Measurements from ENCODE around the gene AGAP1. TPM values are rescaled to one million over a fixed set of nuclear protein-coding genes. Genes with fewer than 3 reads are reported as not detected.

Gene AGAP1
- total RNA-seq, 2 experiments from 2014 or later, result not detected

GRCh38 chr2:235752846-235753245 lies 259.0 kb downstream of the AGAP1 start:
- TF ChIP-seq CTCF (conservative IDR thresholded peaks at IDR 0.05; ENCODE audit: low read length) (no peak), EZH2phosphoT487 (IDR thresholded peaks at IDR 0.05; ENCODE audit: borderline replicate concordance, low read depth, low read length) (no peak)
- H3K36me3 ChIP-seq (ENCODE audit: insufficient read depth, low read length), result no peaks in the 10 kb centered on the region
- ChIA-PET CTCF (ENCODE audit: unreplicated experiment) (no interaction called here), POLR2A (no interaction called here)
- H3K9me3 ChIP-seq (ENCODE audit: low read length), result no peaks in the 10 kb centered on the region
- BruUV-seq (replicated peaks), result no TSS peak
- no peaks in the 10 kb centered on the region for H3K79me2 ChIP-seq (ENCODE audit: insufficient read depth, low read depth, low read length)
- no peak overlapping the region for H3K27ac ChIP-seq (ENCODE audit: low read depth, low read length, poor library complexity, severe bottlenecking)
- H3K4me1 ChIP-seq (ENCODE audit: insufficient read depth, low read length, poor library complexity, severe bottlenecking), result no peaks in the 10 kb centered on the region
- H4K20me1 ChIP-seq (ENCODE audit: insufficient read depth, low read length), result no peaks in the 10 kb centered on the region
- no peak overlapping the region for H2AFZ ChIP-seq (ENCODE audit: low read length)
- no peak for DNase-seq (ENCODE audit: low spot score)
- intact Hi-C loops (cut with micrococcal nuclease; ENCODE audit: unreplicated experiment), result no loop called here
- H3K9me2 ChIP-seq (ENCODE audit: insufficient read depth, low read length), result no peaks in the 10 kb centered on the region
- no peak overlapping the region for H3K4me3 ChIP-seq (ENCODE audit: low read depth, low read length, poor library complexity, severe bottlenecking)
- no peak overlapping the region for H3K4me2 ChIP-seq (ENCODE audit: low read length)

GRCh38 chr2:235754357-235755207 lies 260.7 kb downstream of the AGAP1 start:
- no peaks in the 10 kb centered on the region for H4K20me1 ChIP-seq (ENCODE audit: insufficient read depth, low read length)
- CTCF ChIA-PET (ENCODE audit: unreplicated experiment), result no interaction called here
- H2AFZ ChIP-seq (ENCODE audit: low read length), result no peak overlapping the region
- BruUV-seq (replicated peaks), result no TSS peak
- DNase-seq (ENCODE audit: low spot score), result no peak
- POLR2A ChIA-PET, result no interaction called here
- H3K27ac ChIP-seq (ENCODE audit: low read depth, low read length, poor library complexity, severe bottlenecking), result no peak overlapping the region
- TF ChIP-seq EZH2phosphoT487 (IDR thresholded peaks at IDR 0.05; ENCODE audit: borderline replicate concordance, low read depth, low read length), result no peak
- TF ChIP-seq CTCF (conservative IDR thresholded peaks at IDR 0.05; ENCODE audit: low read length), result no peak
- no peaks in the 10 kb centered on the region for H3K9me2 ChIP-seq (ENCODE audit: insufficient read depth, low read length)
- no peak overlapping the region for H3K4me3 ChIP-seq (ENCODE audit: low read depth, low read length, poor library complexity, severe bottlenecking)
- no peaks in the 10 kb centered on the region for H3K79me2 ChIP-seq (ENCODE audit: insufficient read depth, low read depth, low read length)
- intact Hi-C loops (cut with micrococcal nuclease; ENCODE audit: unreplicated experiment), result no loop called here
- H3K36me3 ChIP-seq (ENCODE audit: insufficient read depth, low read length), result no peaks in the 10 kb centered on the region
- no peaks in the 10 kb centered on the region for H3K4me1 ChIP-seq (ENCODE audit: insufficient read depth, low read length, poor library complexity, severe bottlenecking)
- no peak overlapping the region for H3K4me2 ChIP-seq (ENCODE audit: low read length)
- H3K9me3 ChIP-seq (ENCODE audit: low read length), result no peaks in the 10 kb centered on the region

- H3K4me1 ChIP-seq (ENCODE audit: insufficient read depth, low read length, poor library complexity, severe bottlenecking), result no peaks in the 10 kb centered on the region
- no peaks in the 10 kb centered on the region for H4K20me1 ChIP-seq (ENCODE audit: insufficient read depth, low read length)
- H3K27ac ChIP-seq (ENCODE audit: low read depth, low read length, poor library complexity, severe bottlenecking), result no peak overlapping the region
- POLR2A ChIA-PET, result interaction anchor here (0.7 kb wide), 1 partner anchor 9 kb away, joined by 3 read pairs; no protein-coding TSS in a partner anchor
- CTCF ChIA-PET (ENCODE audit: unreplicated experiment), result no interaction called here
- DNase-seq (ENCODE audit: low spot score), result no peak
- H3K9me2 ChIP-seq (ENCODE audit: insufficient read depth, low read length), result no peaks in the 10 kb centered on the region
- no peaks in the 10 kb centered on the region for H3K79me2 ChIP-seq (ENCODE audit: insufficient read depth, low read depth, low read length)
- TF ChIP-seq EZH2phosphoT487 (IDR thresholded peaks at IDR 0.05; ENCODE audit: borderline replicate concordance, low read depth, low read length) (no peak), CTCF (conservative IDR thresholded peaks at IDR 0.05; ENCODE audit: low read length) (no peak)
- intact Hi-C loops (cut with micrococcal nuclease; ENCODE audit: unreplicated experiment), result no loop called here
- H3K4me2 ChIP-seq (ENCODE audit: low read length), result no peak overlapping the region
- H2AFZ ChIP-seq (ENCODE audit: low read length), result no peak overlapping the region
- no TSS peak for BruUV-seq (replicated peaks)
- no peaks in the 10 kb centered on the region for H3K36me3 ChIP-seq (ENCODE audit: insufficient read depth, low read length)
- H3K9me3 ChIP-seq (ENCODE audit: low read length), result no peaks in the 10 kb centered on the region
- H3K4me3 ChIP-seq (ENCODE audit: low read depth, low read length, poor library complexity, severe bottlenecking), result no peak overlapping the region
These were observed 262.6 kb downstream of the AGAP1 start for GRCh38 chr2:235756491-235756890.

Data from OCI-LY7 (cell line).